PC-3 (cell line): ENCODE data around the gene DPH1. TPM values are rescaled to one million over a fixed set of nuclear protein-coding genes. Genes with fewer than 3 reads are reported as not detected.
A peak's percentile ranks its signal among the peaks of the same experiment; 100 is the strongest.

Experiments
- ATAC-seq: fragments of 200-7000 bp; cut with Tn5 transposase; 2 replicates; pipeline ENCODE4 v1.9.1; 2020; ENCODE audit warnings: mild to moderate bottlenecking, moderate library complexity
- BruUV-seq: library from RNA; stranded (reverse); fragments of 400-500 nt; replicated peaks from 2 replicates; lab custom pipeline; 2021; lab: Mats Ljungman, UMichigan
- CTCF ChIA-PET: fragments of 300-600 bp; sonication (Branson Sonifier 250); formaldehyde crosslinking; loops from one replicate; lab custom pipeline; 2022; ENCODE audit warnings: antibody characterized with exemption; lab: Charles Lee
- POLR2A ChIA-PET: fragments of 300-600 bp; sonication (Branson Sonifier 250); formaldehyde crosslinking; loops from one replicate; lab custom pipeline; 2022; ENCODE audit warnings: antibody characterized with exemption; ENCODE audit not compliant: unreplicated experiment; lab: Charles Lee
- DNase-seq: peaks from one replicate; pipeline ENCODE4 v3.0.0-alpha.2; 2015
- H2AFZ ChIP-seq: fragments of 300-600 bp; sonication (generic); 2 replicates; pipeline ENCODE4 v1.6.0; 2016; ENCODE audit warnings: antibody characterized with exemption, low read length
- H3F3A ChIP-seq: fragments of 300-600 bp; sonication (generic); one replicate; pipeline ENCODE4 v1.6.0; 2017; ENCODE audit warnings: antibody characterized with exemption, low read length, control low read depth, mild to moderate bottlenecking; ENCODE audit not compliant: unreplicated experiment
- H3K27ac ChIP-seq: fragments of 300-600 bp; sonication (generic); 2 replicates; pipeline ENCODE4 v1.5.1; 2016; ENCODE audit warnings: mild to moderate bottlenecking, low read length
- H3K27me3 ChIP-seq: fragments of 300-600 bp; sonication (generic); 2 replicates; pipeline ENCODE4 v1.6.1; 2016; ENCODE audit warnings: low read length, mixed read lengths
- H3K36me3 ChIP-seq: fragments of 300-600 bp; sonication (generic); 2 replicates; pipeline ENCODE4 v1.6.1; 2016; ENCODE audit warnings: low read depth, mixed run types, low read length, mixed read lengths
- H3K4me1 ChIP-seq: fragments of 300-600 bp; sonication (generic); 2 replicates; pipeline ENCODE4 v1.5.1; 2016; ENCODE audit warnings: low read length; ENCODE audit not compliant: insufficient read depth
- H3K4me2 ChIP-seq: fragments of 300-600 bp; sonication (generic); 2 replicates; pipeline ENCODE4 v1.6.0; 2016; ENCODE audit warnings: low read length
- H3K4me3 ChIP-seq: fragments of 300-600 bp; sonication (generic); 2 replicates; pipeline ENCODE4 v1.5.1; 2016; ENCODE audit warnings: mild to moderate bottlenecking, low read length, mixed read lengths
- H3K79me2 ChIP-seq: fragments of 300-600 bp; sonication (generic); 2 replicates; pipeline ENCODE4 v1.6.1; 2017; ENCODE audit warnings: low read length, mixed read lengths
- H3K9ac ChIP-seq: fragments of 300-600 bp; sonication (generic); 2 replicates; pipeline ENCODE4 v1.6.0; 2016; ENCODE audit warnings: mild to moderate bottlenecking, low read length
- H3K9me2 ChIP-seq: fragments of 300-600 bp; sonication (generic); replicated peaks from 2 replicates; pipeline ENCODE4 v1.6.1; 2016; ENCODE audit warnings: mixed run types, low read length, mixed read lengths
- H3K9me3 ChIP-seq: fragments of 300-600 bp; sonication (generic); 2 replicates; pipeline ENCODE4 v1.6.1; 2016; ENCODE audit warnings: low read length, mixed read lengths
- H4K20me1 ChIP-seq: fragments of 300-600 bp; sonication (generic); 2 replicates; pipeline ENCODE4 v1.6.1; 2016; ENCODE audit warnings: low read length, mixed read lengths
- CTCF ChIP-seq: fragments of 300-600 bp; sonication (generic); conservative IDR thresholded peaks from 2 replicates; pipeline ENCODE4 v1.5.1; 2017; ENCODE audit warnings: antibody characterized with exemption, low read depth, mild to moderate bottlenecking, low read length
- EZH2 ChIP-seq: fragments of 300-600 bp; sonication (generic); IDR thresholded peaks from one replicate; pipeline ENCODE4 v1.6.1; 2017; ENCODE audit warnings: antibody characterized with exemption, mild to moderate bottlenecking, low read length; ENCODE audit not compliant: unreplicated experiment
- EZH2phosphoT487 ChIP-seq: fragments of 300-600 bp; sonication (generic); IDR thresholded peaks from 2 replicates; pipeline ENCODE4 v1.6.1; 2018; ENCODE audit warnings: mild to moderate bottlenecking, antibody characterized with exemption, low read length, borderline replicate concordance
- intact Hi-C: fragments of 100-400 bp; cut with micrococcal nuclease; formaldehyde crosslinking; loops from 2 replicates; pipeline ENCODE4 v1.9.0; 2023
- total RNA-seq: library from RNA; depleted of rRNA; stranded (reverse); fragments of >200 nt; gene quantifications from 2 replicates; pipeline ENCODE4 v1.2.3, GENCODE V29; 2014

DPH1 gene
- total RNA-seq, 1 experiment from 2014 or later = 47.9 TPM

GRCh38 chr17:2023692-2024571 lies 6.0 kb upstream of the DPH1 start:
- Histone ChIP-seq H3K27me3 (no peaks in the 10 kb centered on the region), H3K4me2 (peak overlapping the region; percentile 95), H3K27ac (no peak overlapping the region), H3K9me2 (no peaks in the 10 kb centered on the region), H3K4me1 (no peaks in the 10 kb centered on the region), H2AFZ (peak overlapping the region; percentile 78; the same call in 1 of the 2 replicates), H3F3A (no peaks in the 10 kb centered on the region), H3K4me3 (peak overlapping the region; percentile 76), H3K9ac (peak overlapping the region; percentile 61), H4K20me1 (no peaks in the 10 kb centered on the region), H3K9me3 (no peaks in the 10 kb centered on the region), H3K36me3 (no peaks in the 10 kb centered on the region), H3K79me2 (peaks cover 38% of the 10 kb centered on the region)
- CTCF ChIA-PET = interaction anchor here (0.8 to 2.6 kb wide), 2 partner anchors 115 kb away, joined by 3 to 52 read pairs; no protein-coding TSS in a partner anchor
- POLR2A ChIA-PET = no interaction called here
- TF ChIP-seq EZH2 (no peak), CTCF (peak; percentile 22; the same call in 1 of the 2 replicates)
- ATAC-seq = no peak
- no TSS peak for BruUV-seq
- intact Hi-C loops = no loop called here
- DNase-seq = peak; percentile 53

- DNase-seq (no peak), ATAC-seq (no peak)
- H3K9me3 ChIP-seq = no peaks in the 10 kb centered on the region
- no peaks in the 10 kb centered on the region for H3K36me3 ChIP-seq
- H3F3A ChIP-seq = no peaks in the 10 kb centered on the region
- H3K79me2 ChIP-seq = peaks cover 34% of the 10 kb centered on the region
- H4K20me1 ChIP-seq = no peaks in the 10 kb centered on the region
- H3K27ac ChIP-seq = no peak overlapping the region
- TF ChIP-seq EZH2 (no peak), EZH2phosphoT487 (no peak), CTCF (no peak)
- H3K9ac ChIP-seq = peak overlapping the region; percentile 61
- H3K4me1 ChIP-seq = no peaks in the 10 kb centered on the region
- peak overlapping the region; percentile 95 for H3K4me2 ChIP-seq
- peak overlapping the region; percentile 76 for H3K4me3 ChIP-seq
- no peaks in the 10 kb centered on the region for H3K27me3 ChIP-seq
- BruUV-seq = no TSS peak
- H2AFZ ChIP-seq = peak overlapping the region; percentile 78; the same call in 1 of the 2 replicates
- CTCF ChIA-PET = interaction anchor here (2.6 kb wide), 1 partner anchor 116 kb away, joined by 52 read pairs; no protein-coding TSS in a partner anchor
- no peaks in the 10 kb centered on the region for H3K9me2 ChIP-seq
- intact Hi-C loops = no loop called here
- POLR2A ChIA-PET = no interaction called here
Measured at GRCh38 chr17:2024572-2025219, 5.3 kb upstream of the DPH1 start.
